HEK293T (cell line): ENCODE measurements around the gene SOX15.

Experiments used
- ELF4 ChIP-seq: fragments of 450-650 bp; IDR thresholded peaks from 2 replicates; pipeline ENCODE4 v1.6.1; 2017; ENCODE audit warnings: antibody characterized with exemption
- FOXA1 ChIP-seq: fragments of 450-650 bp; IDR thresholded peaks from 2 replicates; pipeline ENCODE4 v1.6.1; 2016; ENCODE audit warnings: mild to moderate bottlenecking
- FOXM1 ChIP-seq: fragments of 450-650 bp; IDR thresholded peaks from 2 replicates; pipeline ENCODE4 v1.6.1; 2017; ENCODE audit warnings: mild to moderate bottlenecking, borderline replicate concordance
- HDGF ChIP-seq: fragments of 450-650 bp; IDR thresholded peaks from 2 replicates; pipeline ENCODE4 v1.6.1; 2017; ENCODE audit warnings: antibody characterized with exemption, borderline replicate concordance
- SP1 ChIP-seq: fragments of 450-650 bp; IDR thresholded peaks from 2 replicates; pipeline ENCODE4 v1.6.1; 2017

DNA sequence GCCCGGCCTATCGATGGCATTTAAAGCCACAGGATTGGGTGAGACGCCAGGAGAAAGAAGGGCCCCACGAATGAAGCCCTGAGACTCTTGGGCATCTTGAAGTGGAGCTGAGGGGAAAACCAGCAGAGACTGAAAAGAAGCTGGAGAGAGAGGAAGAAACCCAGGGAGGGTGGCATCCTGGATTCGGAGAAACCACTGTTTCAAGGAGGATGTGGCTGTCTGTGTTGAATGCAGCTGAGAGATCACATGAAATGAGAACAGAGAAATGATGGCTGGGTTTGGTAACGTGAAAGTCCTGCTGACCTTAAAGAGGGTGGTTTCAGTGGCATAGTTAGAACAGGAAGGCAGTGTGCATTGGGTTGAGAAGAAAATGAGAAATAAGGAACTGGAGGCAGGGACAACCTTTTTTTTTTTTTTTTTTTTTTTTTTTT is 37.3 kb downstream of the SOX15 start:
- TF ChIP-seq HDGF (no peak), ELF4 (no peak), FOXM1 (no peak), SP1 (no peak), FOXA1 (no peak)
